HG03565 (cell line): ENCODE measurements around the gene HSPA12A.
"Not testable (repeated sequence)": the region's sequence is repeated elsewhere in the genome, so short reads cannot be mapped to it uniquely, and the experiment has no call there.

Experiments used
- ATAC-seq: cut with Tn5 transposase; IDR thresholded peaks from one replicate; pipeline ENCODE4 v1.9.1; 2021; ENCODE audit warnings: mild to moderate bottlenecking, moderate library complexity; ENCODE audit not compliant: unreplicated experiment

Gene HSPA12A

GRCh38 chr10:116719804-116720203 lies 22.6 kb downstream of the HSPA12A start:
- no peak for ATAC-seq

GRCh38 chr10:116718058-116718457 lies 24.3 kb downstream of the HSPA12A start:
- ATAC-seq = no peak

- no peak for ATAC-seq
Measured at GRCh38 chr10:116716381-116716780, 26.0 kb downstream of the HSPA12A start.

- no peak for ATAC-seq
Measured at GRCh38 chr10:116715839-116716377, 26.5 kb downstream of the HSPA12A start.

- ATAC-seq = no peak
Measured at GRCh38 chr10:116715341-116715740, 27.0 kb downstream of the HSPA12A start.

- ATAC-seq = no peak
Measured at GRCh38 chr10:116713846-116714245, 28.5 kb downstream of the HSPA12A start.

- ATAC-seq = no peak
Measured at GRCh38 chr10:116712989-116713543, 29.3 kb downstream of the HSPA12A start.

- no peak for ATAC-seq
Measured at GRCh38 chr10:116712519-116712918, 29.8 kb downstream of the HSPA12A start.

- not testable (repeated sequence) for ATAC-seq
Measured at GRCh38 chr10:116711803-116712202, 30.6 kb downstream of the HSPA12A start.

- ATAC-seq = no peak
Measured at GRCh38 chr10:116710076-116710475, 32.3 kb downstream of the HSPA12A start.

- no peak for ATAC-seq
Measured at GRCh38 chr10:116708877-116709276, 33.5 kb downstream of the HSPA12A start.

- ATAC-seq = no peak
Measured at GRCh38 chr10:116708391-116708821, 34.0 kb downstream of the HSPA12A start.

- no peak for ATAC-seq
Measured at GRCh38 chr10:116707981-116708380, 34.4 kb downstream of the HSPA12A start.

- ATAC-seq = no peak
Measured at GRCh38 chr10:116706281-116706680, 36.1 kb downstream of the HSPA12A start.

GRCh38 chr10:116705498-116705897 lies 36.9 kb downstream of the HSPA12A start:
- ATAC-seq = no peak

- ATAC-seq = no peak
Measured at GRCh38 chr10:116704926-116705325, 37.4 kb downstream of the HSPA12A start.

- no peak for ATAC-seq
Measured at GRCh38 chr10:116702165-116702564, 40.2 kb downstream of the HSPA12A start.

GRCh38 chr10:116699471-116700150 lies 42.8 kb downstream of the HSPA12A start:
- ATAC-seq = no peak

GRCh38 chr10:116699049-116699448 lies 43.3 kb downstream of the HSPA12A start:
- ATAC-seq = no peak

GRCh38 chr10:116698364-116698763 lies 44.0 kb downstream of the HSPA12A start:
- ATAC-seq = no peak

GRCh38 chr10:116697816-116698215 lies 44.5 kb downstream of the HSPA12A start:
- no peak for ATAC-seq

GRCh38 chr10:116696919-116697318 lies 45.4 kb downstream of the HSPA12A start:
- no peak for ATAC-seq

GRCh38 chr10:116694927-116695268 lies 47.5 kb downstream of the HSPA12A start:
- ATAC-seq = no peak
